Uterus (tissue), 2 donors: Measurements from ENCODE around the gene KLC4.

Experiments
- CTCF ChIP-seq, 4 experiments: fragments of 200-600 bp in 2 of 4; fragments of 450-650 bp in 2 of 4; sonication (generic) in 2 of 4; IDR thresholded peaks; one replicate each; pipeline ENCODE4 v1.5.1; 2016 to 2019; ENCODE audit warnings: antibody characterized with exemption in 4 of 4, mild to moderate bottlenecking in 2 of 4, moderate library complexity in 1 of 4
- POLR2A ChIP-seq, 2 donors: fragments of 450-650 bp; IDR thresholded peaks; one replicate each; pipeline ENCODE4 v1.6.1; 2016; ENCODE audit warnings: antibody characterized with exemption in 2 of 2, mild to moderate bottlenecking in 1 of 2, moderate library complexity in 1 of 2

- no peak for TF ChIP-seq POLR2A (IDR thresholded peaks at IDR 0.05)
- no peak for TF ChIP-seq CTCF (IDR thresholded peaks at IDR 0.05)
Measured at GRCh38 chr6:43095939-43096338, 36.5 kb downstream of the KLC4 start.
